EH (cell line): Measurements from ENCODE around the gene LRP2.

Experiments used
- DNase-seq: peaks from one replicate; pipeline ENCODE4 v3.0.0-alpha.2; 2015; ENCODE audit warnings: low read depth

The LRP2 gene

DNA sequence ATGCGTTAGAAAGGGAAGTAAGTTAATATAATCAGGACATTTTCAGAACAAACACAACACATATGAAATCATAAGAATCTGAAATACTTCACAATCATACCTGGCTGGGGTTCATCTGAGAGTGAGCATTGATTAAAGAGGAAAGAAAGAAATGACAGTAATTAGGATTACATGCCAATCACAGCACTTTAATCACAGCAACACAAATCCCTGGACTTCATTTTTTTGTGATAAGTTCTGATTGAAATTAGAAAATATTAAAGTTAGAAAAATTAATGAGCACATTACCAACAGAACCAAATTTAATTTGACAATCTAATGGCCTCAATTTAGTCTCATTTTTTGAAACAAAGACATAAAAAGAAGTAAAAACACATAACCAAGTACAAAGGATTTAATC lies 121.9 kb downstream of the LRP2 start:
- no peak for DNase-seq

DNA sequence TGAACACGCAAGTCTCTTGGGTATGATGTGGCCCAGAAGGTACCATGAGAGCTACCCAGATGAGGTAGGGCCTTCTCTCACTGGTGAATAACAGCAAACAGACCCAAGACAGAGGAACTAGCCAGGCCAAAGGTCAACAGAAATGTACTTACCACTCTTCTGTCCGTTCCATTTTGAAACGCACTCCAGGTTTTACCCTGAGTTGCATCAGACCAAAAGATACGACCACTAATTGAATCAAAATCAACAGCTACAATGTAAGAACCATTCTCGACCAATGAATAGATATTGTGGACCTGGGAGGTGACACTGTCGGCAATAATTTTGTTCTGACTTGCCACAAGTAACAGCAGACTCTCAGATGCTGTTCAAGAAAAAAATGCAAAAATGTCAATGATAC lies 124.4 kb downstream of the LRP2 start:
- DNase-seq: no peak

DNA sequence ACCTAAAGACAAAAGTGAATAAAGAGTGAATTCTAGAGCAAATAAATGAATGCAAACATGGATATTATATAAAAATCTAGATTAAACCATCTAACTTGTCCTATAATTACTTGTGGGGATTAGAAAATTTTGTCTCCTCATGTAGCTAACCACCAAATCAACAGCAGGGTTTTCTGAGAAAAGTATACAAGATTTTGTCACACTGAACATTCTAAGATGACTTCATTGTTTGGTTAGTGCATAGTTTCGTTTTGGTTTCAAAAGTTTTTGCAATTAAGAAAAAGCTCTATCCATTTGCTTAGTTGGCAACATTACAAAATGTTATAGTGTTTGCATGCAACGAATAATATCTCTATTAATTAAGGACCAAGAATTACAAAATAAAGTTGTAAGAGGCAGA lies 125.0 kb downstream of the LRP2 start:
- peak; percentile 4 for DNase-seq

DNA sequence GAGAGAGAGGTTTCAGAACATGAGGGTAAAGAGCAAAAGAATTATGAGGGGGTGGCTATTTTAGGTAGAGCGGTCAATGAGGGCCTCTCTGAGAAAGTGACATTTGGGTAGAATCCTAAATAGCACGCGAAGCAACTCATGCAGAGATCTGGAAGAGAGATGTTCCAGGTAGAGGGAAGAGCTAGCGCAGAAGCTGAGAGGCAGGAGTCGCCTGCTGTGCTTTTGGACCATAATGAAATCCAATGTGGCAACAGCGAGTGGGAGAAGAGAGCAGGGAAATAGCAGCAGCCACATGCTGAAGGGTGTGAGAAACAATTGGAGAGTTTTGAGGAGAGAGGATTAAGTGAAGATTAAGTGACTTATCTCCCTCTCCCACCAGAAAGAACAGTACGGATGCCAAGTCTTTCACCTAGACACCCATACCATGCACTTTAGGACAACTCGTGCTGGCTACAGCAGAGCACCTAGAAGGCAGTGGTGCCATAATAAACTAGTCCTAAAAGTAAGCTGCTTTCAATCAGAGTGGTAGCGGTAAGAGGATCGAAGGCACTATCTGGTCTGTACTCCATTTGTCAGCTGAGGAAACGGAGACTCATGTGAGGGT lies 129.7 kb downstream of the LRP2 start:
- DNase-seq: no peak

DNA sequence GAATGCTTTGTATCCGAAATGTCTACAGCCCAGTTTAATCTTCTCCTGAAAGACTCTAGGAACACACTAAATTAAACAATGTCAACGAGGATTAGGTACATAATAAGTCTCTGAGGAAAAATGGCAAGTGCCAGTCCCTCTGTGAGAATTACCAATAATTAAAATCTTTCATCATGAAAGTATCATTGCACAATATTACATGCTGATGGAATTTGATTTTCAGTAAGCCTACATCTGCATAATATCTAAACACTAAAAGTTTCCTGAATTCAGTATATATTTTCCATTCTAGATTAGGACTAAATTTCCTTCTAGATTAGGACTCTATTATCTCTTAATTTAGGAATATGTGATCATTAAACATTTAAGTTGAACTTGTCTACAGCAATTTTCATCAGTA lies 132.1 kb downstream of the LRP2 start:
- no peak for DNase-seq

DNA sequence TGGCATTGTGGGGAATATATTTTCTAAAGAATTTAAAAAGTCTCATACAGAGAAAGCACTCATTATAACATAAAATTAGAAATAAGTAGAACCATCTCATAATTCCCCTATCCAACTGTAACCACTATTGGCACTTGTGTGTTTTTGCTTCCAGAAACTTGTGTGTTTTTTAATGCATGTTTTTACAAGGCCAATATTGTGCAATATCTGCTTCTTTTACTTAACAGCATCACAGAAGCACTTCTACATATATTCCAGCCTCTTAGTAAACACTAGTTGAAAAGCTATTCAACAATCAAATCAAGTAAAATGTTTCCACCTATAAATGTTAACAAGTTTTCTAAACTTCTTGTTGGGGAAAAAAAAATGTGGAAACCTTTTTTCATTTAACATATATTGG lies 132.7 kb downstream of the LRP2 start:
- DNase-seq: no peak

DNA sequence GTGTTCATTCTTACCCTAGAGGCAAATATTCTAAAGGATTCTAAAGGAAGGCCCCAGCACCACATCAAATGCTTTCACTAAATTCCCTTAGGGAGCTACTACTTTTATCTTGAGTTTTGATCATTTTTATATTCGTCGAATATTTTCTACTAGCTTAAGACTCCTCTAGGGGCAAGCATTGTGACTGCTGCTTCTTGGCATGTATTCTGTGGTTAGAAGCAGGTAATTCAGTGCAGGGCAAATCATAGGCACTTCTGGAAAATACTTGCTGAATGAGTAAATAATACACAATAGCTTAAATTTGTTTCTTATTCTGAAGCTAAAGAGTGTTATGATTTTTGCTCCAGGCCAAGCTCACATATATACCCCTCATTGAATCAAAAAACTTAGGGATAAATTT lies 136.4 kb downstream of the LRP2 start:
- DNase-seq: no peak

DNA sequence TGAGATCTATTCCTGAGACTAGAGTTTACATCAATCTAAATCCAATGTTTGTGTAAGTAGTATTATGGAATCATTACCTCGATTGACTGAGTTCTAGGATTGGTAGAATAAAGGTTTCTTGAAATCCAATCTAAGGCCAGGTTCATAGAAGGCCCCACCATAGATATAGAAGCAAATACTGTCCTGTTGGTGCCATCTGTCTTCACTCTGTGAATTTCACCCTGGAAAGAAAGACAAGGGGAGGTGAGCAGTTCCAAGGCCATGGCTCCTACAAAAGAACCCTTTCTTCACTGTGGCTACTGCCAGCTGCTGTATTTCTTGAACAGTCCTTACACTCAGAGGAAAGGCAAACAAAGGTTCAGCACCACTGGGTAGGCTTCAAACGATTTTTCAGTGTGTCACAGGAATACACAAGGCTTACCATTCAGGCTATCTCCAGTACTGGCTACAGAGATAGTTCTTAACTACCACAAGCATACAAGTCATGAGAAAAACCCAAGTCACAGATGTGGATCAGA lies 137.0 kb downstream of the LRP2 start:
- no peak for DNase-seq

DNA sequence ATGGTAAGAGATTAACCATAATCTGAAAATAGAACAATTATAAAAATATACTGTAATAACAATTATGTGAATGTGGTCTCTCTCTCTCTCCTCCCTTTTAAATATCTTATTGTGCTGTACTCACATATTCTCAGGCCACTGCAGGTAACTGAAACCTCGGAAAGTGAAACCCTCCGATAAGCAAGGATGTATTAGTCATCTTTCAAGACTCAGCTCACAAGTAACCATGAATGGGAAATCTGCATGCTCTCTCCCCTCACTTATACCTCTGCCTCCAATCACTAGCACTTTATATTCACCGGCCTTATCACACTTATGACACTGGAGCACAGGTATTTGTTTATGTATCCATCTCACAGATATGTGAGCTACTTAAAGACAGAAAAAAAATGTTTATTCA lies 139.7 kb downstream of the LRP2 start:
- no peak for DNase-seq

DNA sequence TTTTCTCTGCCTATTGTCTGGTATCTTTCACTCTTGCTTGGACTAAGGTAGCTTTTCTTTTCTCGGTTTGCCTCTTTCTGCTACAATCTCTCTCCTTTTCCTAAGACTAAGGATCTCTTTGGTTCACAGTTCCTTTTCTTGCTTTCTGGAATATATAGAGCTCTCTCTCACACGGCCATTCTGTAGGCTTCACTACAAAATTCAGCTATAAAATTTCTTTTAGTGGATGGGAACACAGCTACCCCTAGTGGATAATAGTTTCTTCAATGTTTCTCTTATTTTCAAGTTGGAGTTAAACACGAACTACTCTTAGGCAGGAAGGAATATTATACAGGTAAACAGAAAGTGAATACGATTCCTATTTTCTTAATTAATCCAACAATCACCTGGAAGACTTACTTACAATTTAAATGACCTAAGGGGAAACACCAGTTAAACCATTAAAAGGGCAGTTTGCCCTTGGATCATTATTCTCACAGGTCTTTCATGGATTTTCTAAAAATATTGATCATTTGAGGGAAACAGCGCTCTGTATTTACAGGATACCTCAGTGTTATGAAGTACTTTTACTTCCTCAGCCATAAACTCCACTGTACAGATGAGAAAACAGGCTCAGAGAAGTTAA lies 140.5 kb downstream of the LRP2 start:
- peak; percentile 5 for DNase-seq

DNA sequence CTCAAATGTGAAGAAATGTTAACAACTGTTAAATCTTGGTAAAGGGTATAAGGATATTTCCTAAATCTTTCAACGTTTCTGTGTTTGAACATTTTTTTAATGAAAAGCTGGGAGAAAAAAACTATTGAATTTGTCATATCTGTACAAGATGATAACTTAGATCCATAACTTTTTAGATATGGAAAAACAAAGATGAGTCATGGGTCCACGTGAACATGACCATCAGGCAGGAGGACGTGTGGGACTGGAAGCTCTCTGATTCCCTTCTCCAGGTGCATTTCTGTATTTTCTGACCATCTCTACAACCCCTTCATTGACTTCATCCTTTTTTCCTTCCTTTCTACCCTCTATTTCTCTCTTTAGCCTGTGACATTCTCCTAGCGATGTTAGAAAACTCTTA lies 151.4 kb downstream of the LRP2 start:
- no peak for DNase-seq

DNA sequence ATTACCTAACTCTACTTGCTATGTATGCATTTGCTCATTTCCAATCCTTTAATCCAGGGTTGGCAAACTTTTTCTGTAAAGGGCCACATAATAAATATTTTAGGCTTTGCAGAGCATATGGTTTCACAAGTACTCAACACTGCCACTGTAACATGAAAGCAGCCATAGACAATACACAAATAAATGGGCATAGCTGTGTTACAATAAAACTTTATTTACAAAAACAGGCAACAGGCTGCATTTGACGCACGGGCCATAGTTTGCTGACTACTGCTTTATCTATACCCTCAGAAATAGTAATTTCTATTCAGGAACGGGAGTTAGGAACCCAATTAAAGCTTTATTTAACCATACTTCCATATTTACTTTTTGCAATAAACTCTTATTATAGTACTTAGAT lies 154.3 kb downstream of the LRP2 start:
- no peak for DNase-seq

DNA sequence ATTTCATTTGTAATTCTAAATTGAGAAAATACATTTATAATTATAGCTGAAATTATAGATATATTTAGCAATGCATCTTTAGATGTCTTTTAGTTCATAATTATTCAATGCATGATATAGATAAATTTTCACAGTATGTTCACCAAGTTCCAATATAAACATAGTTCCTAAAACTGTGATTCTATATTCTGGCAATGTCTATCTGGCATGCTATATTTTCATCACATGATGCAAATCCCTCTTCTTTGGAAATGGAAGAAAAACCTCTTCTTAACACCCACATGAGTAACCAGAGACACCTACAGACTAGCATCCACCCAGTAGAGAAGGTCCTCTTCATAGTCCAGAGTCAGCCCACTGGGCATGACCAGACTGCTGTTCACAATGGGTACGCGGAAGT lies 157.2 kb downstream of the LRP2 start:
- no peak for DNase-seq

DNA sequence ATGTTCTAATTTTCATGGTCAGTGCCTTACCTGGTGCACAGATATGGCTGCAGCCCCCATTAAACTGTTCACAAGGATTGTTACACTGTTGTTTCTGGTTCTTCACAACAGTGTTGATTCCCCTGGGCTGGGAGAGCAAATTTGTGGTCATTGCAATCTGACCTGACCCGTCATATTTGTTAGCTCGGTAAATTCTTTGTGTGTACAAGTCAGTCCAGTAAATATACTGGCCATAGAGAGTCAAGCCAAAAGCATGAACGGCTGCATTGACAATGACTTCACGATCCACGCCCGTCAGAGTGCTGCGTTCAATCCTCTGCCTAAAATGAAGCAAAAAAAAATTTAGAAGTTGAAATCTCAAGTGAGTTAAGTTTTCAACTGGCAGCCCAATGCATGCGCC lies 158.4 kb downstream of the LRP2 start:
- no peak for DNase-seq

DNA sequence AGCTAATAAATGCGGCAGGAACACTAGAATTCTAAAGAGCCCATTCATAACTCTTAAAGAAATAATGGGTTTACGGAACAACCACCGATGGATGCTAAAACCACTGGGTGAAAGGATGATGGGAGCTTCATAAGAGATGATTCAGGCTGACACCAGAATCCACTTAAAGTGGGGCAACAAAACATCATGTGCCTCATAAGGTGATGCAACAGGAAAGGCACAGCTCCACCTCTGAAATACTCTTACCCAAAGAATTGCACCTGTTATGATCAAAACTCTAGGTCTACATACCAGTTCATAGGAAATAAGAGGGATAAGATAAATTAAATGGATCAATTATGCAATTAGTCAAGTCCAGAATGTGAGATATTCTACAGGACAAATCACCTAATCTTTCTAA lies 161.6 kb downstream of the LRP2 start:
- DNase-seq: no peak

DNA sequence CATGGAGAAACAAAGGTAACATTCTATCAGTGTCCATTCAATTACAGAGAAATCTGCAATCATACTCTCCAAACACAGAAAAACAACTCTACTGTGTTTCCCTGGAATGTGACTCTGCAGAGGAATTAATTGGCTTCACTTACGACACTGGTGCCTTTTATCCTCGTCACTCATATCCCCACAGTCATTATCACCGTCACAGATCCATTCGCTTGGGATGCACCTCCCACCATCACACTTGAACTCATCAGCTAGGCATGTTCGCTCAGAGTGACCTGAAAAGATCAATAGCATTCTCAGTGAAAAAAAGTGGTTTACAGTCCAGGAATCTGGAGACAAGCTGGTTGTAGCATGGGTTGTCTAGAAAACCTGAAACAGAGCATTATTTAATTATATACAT lies 168.7 kb downstream of the LRP2 start:
- DNase-seq: no peak

DNA sequence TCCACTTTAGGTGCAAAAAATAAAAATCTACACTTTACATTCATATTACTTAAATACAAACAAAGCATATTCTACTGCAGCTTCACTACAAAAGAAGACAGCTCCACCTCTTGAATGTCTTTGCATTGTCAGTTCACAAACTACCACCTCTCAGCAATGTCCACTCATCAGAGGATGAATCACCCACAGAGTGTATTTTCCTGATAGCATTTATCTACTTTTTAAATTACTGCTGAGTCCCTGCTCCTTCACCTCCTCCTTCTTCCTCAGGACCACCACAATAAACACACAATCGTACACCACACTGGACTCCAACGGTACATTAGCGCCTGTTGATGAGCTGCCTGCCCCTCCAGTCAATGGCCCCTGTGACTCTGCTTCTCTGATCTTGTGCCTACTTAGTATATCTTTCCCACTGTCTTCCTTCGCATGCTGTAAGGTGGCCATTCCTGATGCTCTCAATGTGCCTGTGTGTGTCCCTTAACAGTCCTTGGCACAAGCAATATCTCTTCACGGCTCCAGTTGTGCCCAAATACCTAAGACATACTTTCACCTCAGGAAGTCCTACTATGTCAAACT lies 172.0 kb downstream of the LRP2 start:
- DNase-seq: no peak

DNA sequence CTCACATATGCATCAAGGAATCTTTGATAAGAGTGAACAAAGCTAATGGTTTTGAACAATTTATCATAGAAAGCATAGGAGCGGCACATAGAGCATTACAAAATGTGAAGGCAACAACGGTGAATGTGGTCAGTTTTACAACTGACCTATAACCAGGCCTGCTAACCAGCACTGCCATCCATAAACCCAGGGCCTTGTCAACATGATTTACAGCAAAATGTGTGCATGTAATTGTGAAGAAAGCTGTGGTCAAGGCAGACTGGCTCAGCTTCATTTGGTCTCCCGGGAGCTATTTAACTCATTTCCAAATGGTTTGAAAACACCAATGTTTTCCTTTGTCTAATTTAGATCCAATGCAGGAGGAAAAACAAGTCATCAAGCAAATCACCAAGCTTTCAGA lies 173.2 kb downstream of the LRP2 start:
- DNase-seq: no peak

DNA sequence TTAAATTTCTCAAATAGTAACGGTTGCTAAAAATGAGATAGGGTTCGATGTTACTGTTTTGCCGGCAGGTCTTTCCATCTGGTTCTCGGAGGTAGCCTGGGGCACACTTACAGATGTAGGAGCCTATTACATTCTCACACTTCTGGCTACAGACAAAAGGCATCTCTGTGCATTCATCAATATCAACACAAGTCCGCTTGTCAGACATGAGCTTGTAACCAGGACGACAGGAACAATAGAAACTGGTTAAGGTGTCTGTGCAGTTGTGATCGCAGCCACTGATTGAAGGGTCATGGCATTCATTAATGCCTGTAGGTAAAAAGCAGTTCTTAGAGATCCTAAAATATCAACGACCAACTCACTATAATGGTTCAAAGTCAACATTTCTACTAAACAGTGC lies 176.6 kb downstream of the LRP2 start:
- no peak for DNase-seq

DNA sequence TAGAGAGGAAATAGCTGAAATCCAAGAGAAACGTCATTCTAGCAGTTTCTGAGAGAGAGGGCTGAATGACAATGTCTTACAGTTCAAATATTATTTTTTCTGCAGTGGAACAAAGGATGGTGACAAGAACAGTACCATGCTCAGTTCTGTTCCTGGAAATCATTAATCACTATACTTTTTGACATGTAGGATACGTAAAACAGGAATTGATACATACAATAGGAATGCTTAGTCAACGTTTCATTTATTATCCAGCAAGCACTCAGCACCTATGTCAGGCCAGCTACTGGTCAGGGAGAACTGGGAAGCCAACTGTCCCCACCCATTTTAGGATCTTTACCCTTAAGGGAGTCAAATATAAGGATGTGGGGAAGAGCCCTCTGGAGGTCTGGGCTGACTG lies 178.3 kb downstream of the LRP2 start:
- no peak for DNase-seq

DNA sequence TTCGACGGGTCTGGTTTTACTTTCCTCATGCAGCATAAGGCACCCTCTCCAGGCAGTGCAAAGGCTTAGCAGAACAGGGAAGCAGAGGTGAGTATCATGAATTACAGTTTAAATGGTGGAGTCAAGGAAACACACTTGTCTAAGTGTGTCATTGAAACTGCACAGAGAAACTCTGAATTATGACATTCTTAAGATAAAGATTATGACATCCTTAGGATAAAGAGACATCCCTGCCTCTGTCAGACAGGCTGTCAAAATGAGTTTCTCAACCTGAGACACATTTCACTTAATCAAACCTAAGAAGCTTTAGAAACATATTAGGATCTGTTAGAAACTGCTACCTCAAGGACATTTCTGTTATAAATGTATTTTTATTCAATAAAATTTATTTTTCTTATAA lies 179.8 kb downstream of the LRP2 start:
- no peak for DNase-seq

DNA sequence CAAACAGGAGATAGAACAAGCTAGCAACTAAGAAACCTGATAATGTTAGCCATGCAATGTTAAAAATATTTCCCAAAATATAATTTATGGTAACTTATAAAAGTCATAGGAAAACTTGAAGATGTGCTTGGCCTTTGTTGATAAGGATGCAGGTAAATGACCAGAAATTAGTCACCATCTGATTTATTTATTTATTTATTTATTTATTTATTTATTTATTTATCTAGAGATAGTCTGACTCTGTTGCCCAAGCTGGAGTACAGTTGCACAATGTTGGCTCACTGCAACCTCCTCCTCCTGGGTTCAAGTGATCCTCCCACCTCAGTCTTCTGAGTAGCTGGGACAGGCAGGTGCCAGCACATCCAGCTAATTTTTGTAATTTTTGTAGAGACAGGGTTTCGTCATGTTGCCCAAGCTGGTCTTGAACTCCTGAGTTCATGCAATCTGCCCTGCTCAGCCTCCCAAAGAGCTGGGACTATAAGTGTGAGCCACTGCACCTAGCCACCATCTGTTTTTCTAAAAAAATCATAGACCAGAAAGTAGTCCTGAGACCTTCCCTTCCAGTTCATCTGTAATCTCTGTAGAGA lies 183.4 kb downstream of the LRP2 start:
- no peak for DNase-seq

DNA sequence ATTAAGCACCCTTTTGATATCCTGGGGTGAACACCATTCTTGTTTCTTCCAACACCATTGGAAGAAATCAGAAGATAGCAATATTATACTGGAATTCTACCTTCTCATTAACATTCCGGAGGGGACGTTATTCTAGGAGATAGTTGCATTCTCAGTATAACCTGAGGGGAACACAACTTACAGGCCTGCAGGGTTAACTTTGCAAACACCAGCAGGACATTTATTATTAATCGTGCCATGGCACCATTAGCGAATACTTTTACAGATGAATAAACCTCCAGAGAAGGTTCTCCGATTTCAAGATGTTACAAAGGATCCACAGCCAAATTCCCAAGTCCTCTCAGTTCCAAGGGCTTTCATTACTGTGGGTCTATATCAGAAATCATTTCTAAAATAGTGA lies 184.0 kb downstream of the LRP2 start:
- DNase-seq: no peak

DNA sequence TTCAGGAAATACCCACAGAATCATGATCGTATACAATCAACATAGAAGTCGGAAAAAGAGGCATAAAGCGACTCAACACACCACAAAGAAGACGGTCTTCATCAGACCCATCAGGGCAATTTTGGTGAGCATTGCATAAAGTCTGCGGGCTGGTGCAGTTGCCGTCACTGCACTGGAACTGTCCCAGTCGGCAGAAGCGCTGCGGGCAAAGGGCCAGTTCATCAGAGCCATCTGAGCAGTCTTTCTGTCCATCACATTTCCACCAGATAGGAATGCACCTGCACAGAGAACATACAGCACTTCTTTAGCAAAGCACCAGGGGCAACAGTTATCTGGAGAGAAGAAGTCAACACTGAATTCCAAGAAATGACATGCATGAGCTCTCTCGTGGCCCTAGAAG lies 187.2 kb downstream of the LRP2 start:
- no peak for DNase-seq
